ENCODE results near the gene C3orf18.
A peak's percentile ranks its signal among the peaks of the same experiment; 100 is the strongest.

Gene C3orf18

GRCh38 chr3:50568947-50569749, 1.6 kb upstream of the C3orf18 start, which contains the start of gene HEMK1 (continued):
- TF ChIP-seq ZNF544 (tag by site-specific recombination; IDR thresholded peaks at IDR 0.05) (no peak), GFI1B (tag by site-specific recombination; IDR thresholded peaks at IDR 0.05) (peak; percentile 60; the same call in 1 of the 2 replicates), ZBTB26 (tag by site-specific recombination; optimal IDR thresholded peaks at IDR 0.05) (peak; percentile 76), WT1 (tag by site-specific recombination; IDR thresholded peaks at IDR 0.05) (peak; percentile 28; the same call in 1 of the 2 replicates), ZNF530 (tag by site-specific recombination; IDR thresholded peaks at IDR 0.05; ENCODE audit: low read depth) (no peak), KLF17 (tag by site-specific recombination; IDR thresholded peaks at IDR 0.05) (peak; percentile 94), ZNF747 (tag by site-specific recombination; IDR thresholded peaks at IDR 0.05) (no peak), YY1 (tag by site-specific recombination; IDR thresholded peaks at IDR 0.05) (peak; percentile 68), ZNF10 (tag by site-specific recombination; IDR thresholded peaks at IDR 0.05) (0 out of 2 replicates have a peak, but pooled peaks have one; percentile 17), ZNF132 (tag by site-specific recombination; IDR thresholded peaks at IDR 0.05; ENCODE audit: borderline replicate concordance) (no peak), ZNF366 (tag by site-specific recombination; conservative IDR thresholded peaks at IDR 0.05) (no peak), ZNF146 (tag by site-specific recombination; IDR thresholded peaks at IDR 0.05) (no peak), ZNF23 (tag by site-specific recombination; IDR thresholded peaks at IDR 0.05; ENCODE audit: borderline replicate concordance) (no peak), GLIS2 (tag by site-specific recombination; IDR thresholded peaks at IDR 0.05) (peak; percentile 94), ZNF248 (tag by site-specific recombination; IDR thresholded peaks at IDR 0.05) (no peak), ZBTB49 (tag by site-specific recombination; IDR thresholded peaks at IDR 0.05; ENCODE audit: low read depth) (no peak), ZSCAN16 (tag by site-specific recombination; IDR thresholded peaks at IDR 0.05) (no peak), ZNF112 (tag by site-specific recombination; IDR thresholded peaks at IDR 0.05) (no peak), ZNF214 (tag by site-specific recombination; IDR thresholded peaks at IDR 0.05; ENCODE audit: borderline replicate concordance) (no peak), SALL2 (tag by site-specific recombination; IDR thresholded peaks at IDR 0.05; ENCODE audit: borderline replicate concordance) (no peak), AEBP2 (tag by site-specific recombination; IDR thresholded peaks at IDR 0.05; ENCODE audit: borderline replicate concordance) (no peak), ZBTB21 (tag by site-specific recombination; IDR thresholded peaks at IDR 0.05) (peak; percentile 63; the same call in 1 of the 2 replicates)
- TF ChIP-seq, protein P1, sequence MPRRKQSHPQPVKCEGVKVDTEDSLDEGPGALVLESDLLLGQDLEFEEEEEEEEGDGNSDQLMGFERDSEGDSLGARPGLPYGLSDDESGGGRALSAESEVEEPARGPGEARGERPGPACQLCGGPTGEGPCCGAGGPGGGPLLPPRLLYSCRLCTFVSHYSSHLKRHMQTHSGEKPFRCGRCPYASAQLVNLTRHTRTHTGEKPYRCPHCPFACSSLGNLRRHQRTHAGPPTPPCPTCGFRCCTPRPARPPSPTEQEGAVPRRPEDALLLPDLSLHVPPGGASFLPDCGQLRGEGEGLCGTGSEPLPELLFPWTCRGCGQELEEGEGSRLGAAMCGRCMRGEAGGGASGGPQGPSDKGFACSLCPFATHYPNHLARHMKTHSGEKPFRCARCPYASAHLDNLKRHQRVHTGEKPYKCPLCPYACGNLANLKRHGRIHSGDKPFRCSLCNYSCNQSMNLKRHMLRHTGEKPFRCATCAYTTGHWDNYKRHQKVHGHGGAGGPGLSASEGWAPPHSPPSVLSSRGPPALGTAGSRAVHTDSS (tag by site-specific recombination; IDR thresholded peaks at IDR 0.05): 0 out of 2 replicates have a peak, but pooled peaks have one; percentile 13
- TF ChIP-seq, protein P2, sequence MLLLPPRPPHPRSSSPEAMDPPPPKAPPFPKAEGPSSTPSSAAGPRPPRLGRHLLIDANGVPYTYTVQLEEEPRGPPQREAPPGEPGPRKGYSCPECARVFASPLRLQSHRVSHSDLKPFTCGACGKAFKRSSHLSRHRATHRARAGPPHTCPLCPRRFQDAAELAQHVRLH (tag by site-specific recombination; IDR thresholded peaks at IDR 0.05): peak; percentile 60
- TF ChIP-seq, protein P3, sequence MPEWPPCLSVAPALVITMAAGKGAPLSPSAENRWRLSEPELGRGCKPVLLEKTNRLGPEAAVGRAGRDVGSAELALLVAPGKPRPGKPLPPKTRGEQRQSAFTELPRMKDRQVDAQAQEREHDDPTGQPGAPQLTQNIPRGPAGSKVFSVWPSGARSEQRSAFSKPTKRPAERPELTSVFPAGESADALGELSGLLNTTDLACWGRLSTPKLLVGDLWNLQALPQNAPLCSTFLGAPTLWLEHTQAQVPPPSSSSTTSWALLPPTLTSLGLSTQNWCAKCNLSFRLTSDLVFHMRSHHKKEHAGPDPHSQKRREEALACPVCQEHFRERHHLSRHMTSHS (tag by site-specific recombination; IDR thresholded peaks at IDR 0.05): no peak
- TF ChIP-seq, protein P4, sequence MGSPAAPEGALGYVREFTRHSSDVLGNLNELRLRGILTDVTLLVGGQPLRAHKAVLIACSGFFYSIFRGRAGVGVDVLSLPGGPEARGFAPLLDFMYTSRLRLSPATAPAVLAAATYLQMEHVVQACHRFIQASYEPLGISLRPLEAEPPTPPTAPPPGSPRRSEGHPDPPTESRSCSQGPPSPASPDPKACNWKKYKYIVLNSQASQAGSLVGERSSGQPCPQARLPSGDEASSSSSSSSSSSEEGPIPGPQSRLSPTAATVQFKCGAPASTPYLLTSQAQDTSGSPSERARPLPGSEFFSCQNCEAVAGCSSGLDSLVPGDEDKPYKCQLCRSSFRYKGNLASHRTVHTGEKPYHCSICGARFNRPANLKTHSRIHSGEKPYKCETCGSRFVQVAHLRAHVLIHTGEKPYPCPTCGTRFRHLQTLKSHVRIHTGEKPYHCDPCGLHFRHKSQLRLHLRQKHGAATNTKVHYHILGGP (tag by site-specific recombination; IDR thresholded peaks at IDR 0.05): no peak
- TF ChIP-seq, protein P5, sequence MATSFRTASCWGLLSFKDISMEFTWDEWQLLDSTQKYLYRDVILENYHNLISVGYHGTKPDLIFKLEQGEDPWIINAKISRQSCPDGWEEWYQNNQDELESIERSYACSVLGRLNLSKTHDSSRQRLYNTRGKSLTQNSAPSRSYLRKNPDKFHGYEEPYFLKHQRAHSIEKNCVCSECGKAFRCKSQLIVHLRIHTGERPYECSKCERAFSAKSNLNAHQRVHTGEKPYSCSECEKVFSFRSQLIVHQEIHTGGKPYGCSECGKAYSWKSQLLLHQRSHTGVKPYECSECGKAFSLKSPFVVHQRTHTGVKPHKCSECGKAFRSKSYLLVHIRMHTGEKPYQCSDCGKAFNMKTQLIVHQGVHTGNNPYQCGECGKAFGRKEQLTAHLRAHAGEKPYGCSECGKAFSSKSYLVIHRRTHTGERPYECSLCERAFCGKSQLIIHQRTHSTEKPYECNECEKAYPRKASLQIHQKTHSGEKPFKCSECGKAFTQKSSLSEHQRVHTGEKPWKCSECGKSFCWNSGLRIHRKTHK (tag by site-specific recombination; IDR thresholded peaks at IDR 0.05): no peak

Measured in HEK293 (cell line).